Head of caudate nucleus (tissue), 42 donors: ENCODE measurements around the gene FGF12.

Experiments
- DNase-seq, 42 donors: peaks; one replicate each; pipeline versions ENCODE4 v3.0.0 to v3.0.0-alpha.2; 2020 to 2021; ENCODE audit warnings: mixed read lengths in 7 of 42
- intact Hi-C: fragments of 100-400 bp; cut with DNase I; formaldehyde crosslinking; loops from one replicate; pipeline ENCODE4 v1.15.0; 2022

The FGF12 gene

DNA sequence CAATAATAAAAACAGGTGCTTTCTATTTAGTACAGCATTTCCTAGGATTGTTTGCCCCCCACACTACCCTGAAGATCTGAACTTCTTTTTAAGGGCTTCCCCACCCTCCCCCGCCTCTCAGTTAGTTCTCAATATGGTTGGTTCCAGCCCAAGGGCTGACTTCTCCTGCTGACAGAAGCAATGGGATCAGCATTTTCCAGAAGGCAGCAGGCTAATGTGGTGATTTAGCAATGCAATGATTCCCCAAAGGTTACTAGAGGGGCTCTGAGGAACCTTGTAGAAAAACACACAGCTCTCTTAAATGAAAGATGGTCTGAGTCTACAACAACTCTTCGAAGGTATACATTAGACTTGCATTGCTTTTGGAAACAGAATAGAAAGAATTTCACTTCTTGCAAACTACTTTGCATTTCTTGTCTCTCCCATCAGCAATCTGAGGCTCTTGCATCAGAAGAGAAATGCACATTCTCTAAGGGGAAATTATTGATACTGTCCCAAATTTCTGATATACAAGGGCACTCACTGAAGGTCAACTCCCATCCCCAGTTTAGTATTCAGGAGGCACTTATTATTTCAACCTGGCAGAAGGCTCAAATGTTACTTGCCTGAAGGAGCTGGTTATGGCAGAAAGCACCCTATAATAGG lies 30.3 kb downstream of the FGF12 start:
- DNase-seq = no peak
- intact Hi-C loops = no loop called here

DNA sequence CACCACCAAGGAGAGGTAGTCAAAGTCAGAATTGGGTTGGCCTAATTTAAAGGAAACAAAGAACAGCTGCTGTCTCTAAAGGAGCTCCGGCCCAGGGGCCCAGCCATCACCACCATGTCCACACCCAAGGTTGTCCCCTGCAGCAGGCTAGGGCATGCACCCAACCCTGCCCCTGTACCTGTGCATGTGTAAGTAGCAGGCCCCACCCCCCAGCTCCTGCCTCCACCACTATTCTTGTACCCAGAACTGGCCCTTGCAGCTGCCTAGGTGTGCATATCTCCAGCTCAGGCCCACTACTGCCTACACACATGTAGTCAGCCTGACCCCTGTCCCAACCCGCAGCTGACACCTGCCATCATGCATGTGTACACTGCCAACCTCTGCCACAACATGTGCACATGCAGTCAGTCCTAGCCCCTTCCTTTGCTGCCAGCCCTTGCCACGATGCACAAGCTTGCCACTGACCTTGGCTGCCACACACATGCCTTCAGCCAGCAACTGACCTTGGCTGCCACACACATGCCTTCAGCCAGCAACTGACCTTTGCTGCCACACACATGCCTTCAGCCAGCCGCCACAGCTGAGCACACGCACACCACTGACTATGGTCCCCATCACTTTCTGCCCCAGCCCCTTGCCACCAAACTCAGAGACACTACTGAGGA lies 39.7 kb downstream of the FGF12 start:
- intact Hi-C loops = no loop called here
- DNase-seq = no peak

DNA sequence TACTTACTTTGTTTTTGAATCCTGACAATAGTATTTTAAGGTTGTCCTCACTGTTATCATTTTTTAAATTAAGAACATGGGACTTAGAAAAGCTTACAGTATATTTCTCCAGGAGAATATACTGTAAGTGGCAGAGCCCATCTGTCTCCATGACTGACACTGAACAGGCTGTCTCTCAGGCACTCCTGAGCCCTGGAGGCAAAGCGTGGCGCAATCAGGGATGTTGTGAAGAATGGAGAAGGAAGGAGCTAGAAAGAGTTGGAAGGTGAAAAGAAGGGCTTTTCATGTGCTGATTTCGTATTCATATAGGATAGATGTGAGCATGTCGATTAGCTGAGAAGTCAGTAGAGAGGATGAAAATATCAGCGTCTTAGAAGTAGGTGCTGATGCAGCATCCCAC lies 41.5 kb downstream of the FGF12 start:
- intact Hi-C loops = no loop called here

DNA sequence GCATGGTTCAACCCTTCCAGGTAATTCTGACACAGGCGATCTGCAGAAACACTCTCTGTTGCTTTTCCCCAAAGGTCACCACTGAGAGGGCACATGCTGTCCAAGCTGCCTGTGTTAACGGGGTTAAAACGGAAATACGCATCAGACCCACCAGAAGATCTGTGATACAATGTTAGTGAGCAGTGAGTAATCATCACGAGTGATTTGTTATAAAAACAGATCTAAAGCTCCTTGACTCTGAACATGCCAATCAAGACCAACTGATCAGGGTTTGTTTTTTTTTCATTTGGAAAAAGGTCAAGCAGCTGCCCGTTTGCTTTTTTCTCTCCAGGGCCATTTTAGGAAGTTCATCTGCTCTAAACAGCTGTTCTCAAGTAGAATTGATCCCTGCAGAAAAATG lies 43.2 kb downstream of the FGF12 start:
- intact Hi-C loops = no loop called here
- no peak for DNase-seq

More for the DNA sequence above, 41.5 kb downstream of the FGF12 start:
- no peak for DNase-seq

DNA sequence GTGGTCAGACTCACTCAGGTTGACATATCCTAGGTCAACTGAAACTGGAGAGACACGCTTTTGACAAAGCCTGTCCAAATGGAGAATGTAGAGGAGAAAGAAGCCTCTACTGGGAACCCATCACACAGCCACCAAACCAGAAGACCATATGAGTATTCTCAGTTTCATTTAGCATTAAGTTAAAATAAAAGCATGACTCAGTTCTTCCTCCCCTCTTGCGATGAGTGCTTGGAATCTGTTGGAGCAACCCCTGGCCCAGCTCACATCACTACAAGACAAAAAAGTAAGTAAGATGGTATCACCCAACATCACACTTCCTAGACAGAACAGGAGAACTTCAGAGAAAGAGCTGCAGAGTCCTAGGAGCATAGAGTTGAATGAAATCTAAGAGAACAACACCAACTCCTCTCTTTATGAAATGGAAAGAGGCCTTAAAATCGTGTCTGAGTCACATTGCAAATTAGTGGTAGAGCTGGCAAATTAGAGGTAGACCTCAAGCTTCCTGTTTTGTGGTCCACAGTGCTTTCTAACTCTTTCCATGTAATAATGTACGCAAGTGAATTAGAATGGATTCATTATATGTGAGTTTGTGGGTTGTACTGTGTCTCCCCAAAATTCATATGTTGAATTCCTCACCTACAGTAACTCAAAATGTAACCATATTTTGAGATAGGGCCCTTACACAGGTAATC lies 51.2 kb downstream of the FGF12 start:
- intact Hi-C loops = no loop called here
- no peak for DNase-seq

DNA sequence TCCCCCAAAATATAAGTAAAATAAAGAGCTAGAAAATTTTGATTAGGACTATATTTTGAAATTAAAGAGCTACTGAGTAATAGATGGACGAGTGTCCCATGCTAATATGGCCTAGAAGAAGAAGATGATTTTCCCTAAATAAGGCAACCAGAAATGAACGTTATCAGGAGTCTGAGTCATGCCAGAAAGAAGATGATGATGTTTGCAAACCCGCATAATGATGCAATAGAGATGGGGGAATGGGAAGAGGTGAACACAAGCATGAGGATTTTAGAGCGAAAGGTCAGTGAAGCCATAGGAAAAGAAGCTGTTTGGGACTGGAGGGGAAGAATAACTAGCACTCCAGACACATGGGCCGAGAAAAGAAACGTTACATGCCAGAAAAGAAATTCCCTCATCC lies 71.7 kb downstream of the FGF12 start:
- intact Hi-C loops = no loop called here
- no peak for DNase-seq

DNA sequence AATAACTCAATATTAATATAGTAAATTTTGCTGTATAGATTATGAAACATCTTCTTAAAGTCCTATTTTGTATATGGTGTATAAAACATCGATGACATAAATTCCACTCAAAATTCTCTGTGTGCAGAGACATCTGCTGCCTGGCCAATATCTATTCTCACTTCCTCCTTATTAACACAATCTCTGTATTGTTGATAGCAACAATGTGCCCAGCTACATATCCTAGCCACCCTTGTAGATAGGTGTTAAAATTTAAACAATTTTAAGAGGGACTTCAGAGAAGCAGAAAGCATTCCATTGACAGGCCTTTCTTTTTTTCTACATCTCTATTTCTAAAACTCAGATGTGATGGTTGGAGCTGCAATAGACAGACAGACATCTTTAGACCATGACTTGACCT lies 72.3 kb downstream of the FGF12 start:
- no peak for DNase-seq
- intact Hi-C loops = no loop called here

DNA sequence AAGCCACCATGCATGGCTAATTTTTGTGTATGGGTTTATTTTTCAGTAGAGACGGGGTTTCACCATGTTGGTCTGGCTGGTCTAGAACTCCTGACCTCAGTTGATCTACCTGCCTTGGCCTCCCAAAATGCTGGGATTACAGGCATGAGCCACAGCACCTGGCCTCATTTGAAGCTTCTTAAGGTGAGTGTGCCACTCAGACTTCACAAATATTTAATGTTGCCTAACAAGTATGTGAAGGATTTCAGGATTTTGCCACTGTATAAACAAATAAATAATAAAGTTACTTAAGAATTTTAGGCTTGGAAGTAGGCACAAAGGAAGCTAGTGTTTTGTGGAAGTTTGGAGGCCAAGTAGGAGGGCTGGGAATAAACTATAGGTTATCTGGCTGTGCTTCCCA lies 73.5 kb downstream of the FGF12 start:
- DNase-seq = no peak
- intact Hi-C loops = no loop called here

DNA sequence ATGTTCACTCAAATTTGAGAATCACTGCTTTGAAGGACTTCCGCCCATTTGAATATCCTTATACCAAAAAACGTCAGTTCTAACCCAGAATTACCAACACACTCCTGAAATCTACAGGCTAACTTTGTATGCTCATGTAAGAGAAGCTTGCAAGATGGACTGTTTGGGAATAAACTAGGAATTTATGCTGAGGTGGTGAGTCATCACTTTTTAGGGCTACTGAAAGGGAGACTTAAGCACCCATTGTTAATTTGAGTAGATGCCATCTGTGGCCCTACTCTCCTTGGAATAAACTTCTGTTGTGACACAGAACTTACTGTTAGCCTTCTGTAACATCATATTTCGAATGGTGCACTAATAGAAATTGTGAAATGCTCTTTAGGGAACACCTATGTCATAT lies 74.6 kb downstream of the FGF12 start:
- intact Hi-C loops = no loop called here
- no peak for DNase-seq

DNA sequence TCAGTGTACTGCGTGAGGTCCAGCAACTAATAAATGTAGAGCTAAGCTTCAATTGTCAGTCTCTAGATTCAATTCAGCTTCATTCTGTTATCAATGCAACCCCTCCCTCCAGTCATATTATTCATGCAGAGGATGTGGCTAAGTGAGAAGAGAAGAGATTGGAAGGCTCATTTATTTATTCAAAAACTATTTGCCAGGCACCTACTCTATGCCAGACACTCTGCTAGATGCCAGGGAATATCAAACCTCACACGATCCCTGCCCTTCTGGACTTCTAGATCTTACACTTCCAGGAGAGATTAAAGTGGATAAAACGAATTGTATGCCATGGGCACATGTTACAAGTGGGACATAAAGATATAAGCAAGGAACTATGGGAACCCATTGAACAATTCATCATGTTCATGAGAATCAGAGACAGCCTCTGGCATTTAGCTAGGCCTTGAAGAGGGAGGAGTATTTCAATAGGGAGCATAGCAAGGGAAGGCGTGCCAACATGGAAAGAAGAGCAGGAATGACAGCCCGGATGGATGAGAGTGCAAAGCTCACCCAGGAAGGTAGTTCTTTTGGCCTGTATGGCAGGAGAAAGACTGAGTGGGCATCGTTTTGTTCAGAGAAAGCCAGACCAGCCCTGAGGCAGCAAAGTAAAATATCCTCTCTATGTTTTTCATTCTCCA lies 75.4 kb downstream of the FGF12 start:
- intact Hi-C loops = no loop called here
- DNase-seq = no peak

DNA sequence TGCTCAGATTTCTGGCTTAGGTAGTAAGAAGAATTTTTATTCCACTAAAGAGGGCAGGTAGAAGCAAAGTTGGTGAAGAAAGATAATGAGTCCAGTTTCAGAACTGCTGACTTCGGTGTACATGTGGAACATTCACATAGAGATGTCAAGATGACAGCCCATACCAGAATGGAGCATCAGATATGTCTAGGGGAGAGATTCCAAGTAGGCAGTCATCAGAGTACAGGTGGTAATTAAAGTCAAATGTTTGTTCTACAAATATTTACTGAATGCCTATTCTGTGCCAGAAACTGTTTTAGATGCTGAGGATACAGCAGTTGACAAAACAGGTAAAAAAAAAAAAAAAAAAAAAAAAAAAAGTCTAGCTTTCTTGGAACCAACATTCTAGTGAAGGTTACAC lies 81.9 kb downstream of the FGF12 start:
- intact Hi-C loops = no loop called here
- DNase-seq = no peak

DNA sequence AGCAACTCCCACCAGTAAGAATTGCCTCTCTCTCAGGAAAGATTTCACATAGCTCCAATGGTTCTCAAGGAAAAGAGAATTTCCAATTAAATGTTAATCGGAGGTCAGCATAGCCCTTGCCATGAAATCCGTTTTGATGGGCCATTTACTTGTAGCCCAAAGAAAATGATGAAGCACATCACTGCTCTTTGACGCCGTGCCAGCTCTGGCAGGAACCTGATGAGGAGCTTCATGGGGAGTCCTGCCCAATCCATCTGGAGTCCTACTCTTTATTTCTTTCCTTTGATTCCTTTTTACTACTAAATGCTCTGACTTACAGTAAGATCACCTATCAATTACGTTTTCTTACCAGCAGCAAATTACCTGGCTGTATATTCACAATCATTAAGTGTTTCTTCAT lies 84.7 kb downstream of the FGF12 start:
- intact Hi-C loops = no loop called here
- DNase-seq = no peak

DNA sequence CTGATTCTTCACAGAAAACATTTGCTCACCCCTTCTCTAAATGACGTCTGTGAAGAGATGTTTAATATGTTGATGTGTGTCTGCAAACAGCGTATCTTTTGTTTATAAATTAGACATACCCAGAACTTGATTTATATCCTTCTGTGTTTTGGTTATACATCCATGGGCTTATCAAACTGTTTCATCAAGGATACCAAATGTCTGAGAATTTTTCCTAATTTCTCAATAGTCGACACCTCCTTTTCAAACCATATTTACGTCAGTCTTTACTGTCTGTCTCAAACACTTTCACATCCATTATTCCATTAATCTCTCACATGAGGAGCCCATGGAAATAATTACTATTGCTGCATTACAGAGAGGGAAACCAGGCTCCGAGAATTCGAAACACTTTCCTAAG lies 85.4 kb downstream of the FGF12 start:
- DNase-seq = no peak
- intact Hi-C loops = no loop called here

DNA sequence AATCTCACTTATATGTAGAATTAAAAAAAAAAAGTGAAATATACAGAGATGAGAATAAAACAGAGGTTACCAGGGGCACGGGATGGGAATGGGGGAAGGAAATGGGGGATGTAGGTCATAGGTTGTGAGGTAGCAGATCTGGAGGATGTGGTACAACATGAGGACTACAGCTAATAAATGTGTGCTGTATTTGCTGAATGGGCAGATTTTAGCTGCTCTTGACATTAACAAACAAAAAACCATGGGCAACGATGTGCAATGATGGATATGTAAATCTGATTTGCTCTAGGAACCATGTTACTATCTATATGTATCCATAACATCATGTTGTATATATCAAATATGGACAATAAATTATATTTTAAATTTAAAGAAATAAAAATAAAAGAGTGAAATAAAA lies 87.4 kb downstream of the FGF12 start:
- intact Hi-C loops = no loop called here
- DNase-seq = no peak

DNA sequence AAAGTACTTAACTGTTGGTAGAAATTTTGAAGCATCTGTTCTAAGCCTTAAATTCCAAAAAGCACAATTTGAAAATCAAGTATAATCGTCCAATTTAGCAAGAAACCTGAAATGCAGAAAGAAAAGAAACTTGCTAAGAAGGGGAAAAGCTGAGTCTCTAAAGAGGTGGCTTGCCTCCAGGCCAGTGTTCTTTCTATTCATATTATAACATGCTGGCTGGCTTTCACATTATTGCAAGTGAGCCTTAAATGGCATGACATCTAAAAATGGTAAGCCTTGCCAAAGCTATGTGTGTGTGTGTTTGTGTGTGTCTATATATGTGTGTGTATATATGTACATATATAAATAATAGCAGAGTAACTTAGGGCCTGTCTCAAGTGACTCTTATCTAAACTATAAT lies 89.5 kb downstream of the FGF12 start:
- intact Hi-C loops = no loop called here
- DNase-seq = no peak

DNA sequence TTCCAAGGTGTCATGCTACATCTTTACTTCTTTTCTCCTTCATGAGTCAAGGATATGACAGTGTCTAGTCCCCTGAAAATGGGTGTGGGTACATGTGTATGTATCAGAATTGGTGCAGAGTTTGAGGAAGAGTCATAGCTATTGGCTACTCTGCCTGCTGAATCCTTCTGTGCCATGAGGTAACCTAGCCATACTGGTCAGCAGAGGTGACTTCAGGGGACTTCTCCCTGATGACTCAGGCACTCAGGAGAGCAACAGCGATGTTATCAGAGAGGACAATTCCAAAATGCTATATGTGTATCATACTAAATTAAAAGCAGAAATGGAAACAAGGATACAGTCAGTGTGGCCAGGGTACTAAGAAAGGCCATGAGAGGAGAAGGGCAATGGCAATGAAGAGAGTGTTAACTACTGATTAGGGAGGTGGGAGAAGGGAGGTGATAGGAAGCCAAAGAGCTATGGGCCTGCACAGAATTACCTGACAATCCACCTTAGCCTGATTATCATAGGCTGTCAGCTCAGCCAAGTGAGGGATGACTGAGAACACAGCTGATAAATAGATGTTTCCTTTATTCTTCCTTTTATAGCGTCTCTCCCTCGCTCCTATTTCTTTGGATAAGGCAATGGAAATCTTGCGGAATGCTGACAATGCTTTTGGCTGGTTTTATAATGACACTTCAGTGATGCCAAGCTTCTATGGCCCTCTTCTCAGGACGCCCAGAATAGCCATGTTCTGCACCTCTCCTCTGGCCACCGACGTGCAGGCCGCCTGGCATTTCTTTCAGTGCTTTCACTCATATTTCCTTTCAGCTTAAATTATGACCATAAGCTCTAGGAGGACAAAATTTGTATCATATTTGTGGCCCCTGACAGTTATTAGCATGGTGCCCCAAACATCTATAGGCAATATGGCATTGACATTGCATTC lies 90.6 kb downstream of the FGF12 start:
- no peak for DNase-seq
- intact Hi-C loops = no loop called here

DNA sequence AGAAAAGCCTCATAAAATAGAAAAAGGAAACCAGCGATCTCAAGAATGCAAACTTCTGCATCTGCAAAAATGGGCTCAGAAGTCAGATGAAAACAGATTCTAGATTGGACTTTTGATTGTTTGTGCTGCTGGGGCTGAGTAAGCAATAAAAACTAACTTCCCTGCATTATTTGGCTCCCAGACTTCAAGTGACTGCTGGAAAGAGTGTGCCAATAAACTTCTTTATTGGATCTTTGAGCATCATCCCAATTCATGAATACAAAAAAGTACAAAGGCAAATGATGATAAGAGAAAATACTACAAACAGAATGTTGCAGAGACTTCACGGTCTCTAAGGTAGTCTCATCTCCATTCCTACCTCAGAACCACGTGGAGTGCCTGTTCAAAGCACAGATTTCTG lies 97.9 kb downstream of the FGF12 start:
- intact Hi-C loops = no loop called here
- DNase-seq = no peak

DNA sequence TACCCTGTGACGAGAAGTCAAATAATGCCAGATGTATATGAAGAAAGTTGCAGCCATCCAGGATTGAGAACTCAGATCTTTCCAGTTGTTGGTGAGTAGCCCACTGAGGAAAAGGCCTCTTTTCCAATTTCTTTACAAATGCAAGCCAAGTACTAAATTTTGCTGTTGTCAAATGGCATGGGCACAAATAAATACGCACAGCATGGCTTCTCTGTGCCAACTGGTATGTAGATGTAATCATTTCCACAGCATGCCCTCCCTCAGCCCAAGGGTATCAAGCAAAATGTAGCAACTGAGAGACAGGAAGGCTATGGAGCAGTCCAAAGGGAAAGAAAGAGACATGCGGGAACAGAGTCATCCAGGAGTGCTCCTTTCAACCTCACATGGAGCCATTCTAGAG lies 105.4 kb downstream of the FGF12 start:
- intact Hi-C loops = no loop called here
- DNase-seq = no peak

DNA sequence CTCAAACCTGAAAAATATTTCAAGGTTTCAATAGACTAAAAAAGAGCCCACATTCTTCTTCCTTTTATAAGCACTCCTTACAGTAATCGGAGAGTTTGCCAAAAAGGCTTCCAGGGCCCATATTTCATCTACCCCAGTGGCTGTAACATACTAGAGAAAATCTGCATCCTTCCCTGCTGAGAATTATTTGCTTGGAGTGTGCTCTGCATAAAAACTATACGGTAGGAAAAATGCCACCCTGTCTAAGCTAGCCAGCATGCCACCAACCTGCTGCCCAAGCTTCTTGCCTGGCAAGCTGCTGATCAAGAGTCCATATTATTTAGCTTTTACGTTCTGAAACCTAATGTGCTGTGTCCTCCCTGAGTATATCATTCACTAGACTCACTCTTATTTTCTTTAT lies 107.1 kb downstream of the FGF12 start:
- DNase-seq = no peak
- intact Hi-C loops = no loop called here
